Colonic mucosa (tissue), 4 donors: Measurements from ENCODE around the gene TIAM1. TPM values are rescaled to one million over a fixed set of nuclear protein-coding genes. Genes with fewer than 3 reads are reported as not detected.

Experiments used
- DNase-seq: peaks from one replicate; pipeline ENCODE4 v3.0.0-alpha.2; 2020
- H3K27ac ChIP-seq: fragments of 200-600 bp; one replicate; pipeline ENCODE4 v1.8.0; 2021
- H3K27me3 ChIP-seq: fragments of 200-600 bp; one replicate; pipeline ENCODE4 v1.8.0; 2021
- H3K36me3 ChIP-seq: fragments of 200-600 bp; one replicate; pipeline ENCODE4 v1.8.0; 2021
- H3K4me1 ChIP-seq: fragments of 200-600 bp; one replicate; pipeline ENCODE4 v1.8.0; 2021; ENCODE audit warnings: mild to moderate bottlenecking
- H3K4me3 ChIP-seq: fragments of 200-600 bp; one replicate; pipeline ENCODE4 v1.8.0; 2021
- H3K9ac ChIP-seq, 2 donors: one replicate each; pipeline ENCODE4 v1.7.0; 2013; ENCODE audit warnings: control low read depth in 2 of 2, low read depth in 2 of 2, low read length in 2 of 2
- H3K9me3 ChIP-seq: fragments of 200-600 bp; one replicate; pipeline ENCODE4 v1.8.0; 2021
- intact Hi-C: fragments of 100-400 bp; cut with DNase I; formaldehyde crosslinking; loops from one replicate; pipeline ENCODE4 v1.14.1; 2022
- total RNA-seq, 2 donors: library from RNA; stranded (reverse); fragmentation: NEBNext Ultra II Directional in 1 of 2; extraction: Animal tissue kit (Norgen Biotek cat#: 25700) in 1 of 2; gene quantifications; one replicate each; pipeline ENCODE4 v1.2.1, GENCODE V29; 2021
- TF ChIP-seq, protein P1 (sequence below): fragments of 200-600 bp; IDR thresholded peaks from one replicate; pipeline ENCODE4 v1.8.0; 2022; ENCODE audit warnings: antibody characterized with exemption, mild to moderate bottlenecking
- donor health status: healthy.
- donor health status: DM: no; HTN: no; CAD: no.
- donor health status: DM: no; HTN: no; CAD: no.

Gene TIAM1
- total RNA-seq, 2 donors from 2014 or later: 5.7 to 5.8 TPM

DNA sequence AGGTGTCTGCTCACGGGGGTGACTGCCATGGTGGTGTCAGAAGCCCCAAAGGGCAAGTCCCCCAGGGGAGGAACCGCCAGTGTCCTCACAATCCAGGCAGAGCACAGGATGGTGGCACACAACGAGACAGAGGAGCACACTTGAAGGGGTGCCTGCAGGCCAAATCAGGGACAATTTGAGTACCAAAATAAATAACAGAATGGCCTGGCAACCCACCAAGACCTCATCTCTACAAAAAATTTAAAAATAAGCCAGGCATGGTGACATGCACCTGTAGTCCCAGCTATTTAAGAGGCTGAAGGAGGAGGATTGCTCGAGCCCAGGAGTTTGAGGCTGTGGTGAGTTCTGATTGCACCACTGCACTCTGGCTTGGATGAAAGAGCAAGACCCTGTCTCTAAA, 38.2 kb downstream of the TIAM1 start:
- Histone ChIP-seq H3K27ac (no peak overlapping the region), H3K4me3 (no peak overlapping the region), H3K27me3 (no peaks in the 10 kb centered on the region), H3K9ac (no peak overlapping the region), H3K9me3 (no peaks in the 10 kb centered on the region), H3K36me3 (no peaks in the 10 kb centered on the region), H3K4me1 (no peaks in the 10 kb centered on the region)
- no peak for DNase-seq
- TF ChIP-seq, protein P1, sequence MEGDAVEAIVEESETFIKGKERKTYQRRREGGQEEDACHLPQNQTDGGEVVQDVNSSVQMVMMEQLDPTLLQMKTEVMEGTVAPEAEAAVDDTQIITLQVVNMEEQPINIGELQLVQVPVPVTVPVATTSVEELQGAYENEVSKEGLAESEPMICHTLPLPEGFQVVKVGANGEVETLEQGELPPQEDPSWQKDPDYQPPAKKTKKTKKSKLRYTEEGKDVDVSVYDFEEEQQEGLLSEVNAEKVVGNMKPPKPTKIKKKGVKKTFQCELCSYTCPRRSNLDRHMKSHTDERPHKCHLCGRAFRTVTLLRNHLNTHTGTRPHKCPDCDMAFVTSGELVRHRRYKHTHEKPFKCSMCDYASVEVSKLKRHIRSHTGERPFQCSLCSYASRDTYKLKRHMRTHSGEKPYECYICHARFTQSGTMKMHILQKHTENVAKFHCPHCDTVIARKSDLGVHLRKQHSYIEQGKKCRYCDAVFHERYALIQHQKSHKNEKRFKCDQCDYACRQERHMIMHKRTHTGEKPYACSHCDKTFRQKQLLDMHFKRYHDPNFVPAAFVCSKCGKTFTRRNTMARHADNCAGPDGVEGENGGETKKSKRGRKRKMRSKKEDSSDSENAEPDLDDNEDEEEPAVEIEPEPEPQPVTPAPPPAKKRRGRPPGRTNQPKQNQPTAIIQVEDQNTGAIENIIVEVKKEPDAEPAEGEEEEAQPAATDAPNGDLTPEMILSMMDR: no peak
- intact Hi-C loops: no loop called here

DNA sequence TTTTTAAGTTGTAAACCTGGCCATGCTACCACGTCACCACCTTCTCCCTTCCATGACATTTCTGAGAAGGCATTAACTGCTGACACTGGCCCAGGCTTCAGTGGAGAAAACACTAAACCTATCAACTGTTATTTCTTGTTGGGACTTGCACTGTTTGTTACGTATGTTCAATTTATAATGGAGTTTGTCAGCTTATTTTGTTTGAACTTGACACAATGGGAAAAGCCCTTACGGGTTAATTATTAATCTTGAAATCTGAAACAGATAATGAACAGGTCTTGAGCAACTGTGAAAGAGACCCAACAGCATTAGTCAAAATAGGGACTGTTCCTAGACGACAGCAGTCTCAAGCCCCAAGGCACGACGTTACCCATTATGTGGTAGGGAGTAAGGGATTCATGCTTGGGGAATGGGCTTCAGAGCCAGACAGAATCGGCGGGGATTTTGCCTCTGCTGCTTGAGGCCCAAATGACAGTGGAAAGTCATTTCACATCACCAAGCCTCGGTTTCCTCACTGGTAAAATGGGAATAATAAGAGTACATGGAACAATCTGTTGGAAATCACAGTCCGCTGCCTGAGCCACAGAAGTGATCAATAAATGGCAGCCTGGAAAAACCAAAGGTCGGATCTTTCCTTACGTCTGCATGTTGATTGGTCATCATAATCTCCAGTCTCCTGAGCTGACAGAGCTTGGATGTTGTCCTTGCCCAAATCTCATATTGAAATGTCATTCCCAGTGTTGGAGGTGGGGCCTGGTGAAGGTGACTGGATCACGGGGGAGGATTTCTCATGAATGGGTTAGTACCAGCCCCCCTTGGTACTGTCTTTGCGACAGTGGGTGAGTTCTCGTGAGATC, 44.5 kb downstream of the TIAM1 start:
- no peak overlapping the region for H3K27ac ChIP-seq
- no peaks in the 10 kb centered on the region for H3K27me3 ChIP-seq
- intact Hi-C loops: no loop called here
- TF ChIP-seq, protein P1: no peak
- no peaks in the 10 kb centered on the region for H3K36me3 ChIP-seq
- H3K9me3 ChIP-seq: no peaks in the 10 kb centered on the region
- H3K9ac ChIP-seq: no peak overlapping the region
- no peak for DNase-seq
- no peaks in the 10 kb centered on the region for H3K4me1 ChIP-seq
- H3K4me3 ChIP-seq: no peak overlapping the region

DNA sequence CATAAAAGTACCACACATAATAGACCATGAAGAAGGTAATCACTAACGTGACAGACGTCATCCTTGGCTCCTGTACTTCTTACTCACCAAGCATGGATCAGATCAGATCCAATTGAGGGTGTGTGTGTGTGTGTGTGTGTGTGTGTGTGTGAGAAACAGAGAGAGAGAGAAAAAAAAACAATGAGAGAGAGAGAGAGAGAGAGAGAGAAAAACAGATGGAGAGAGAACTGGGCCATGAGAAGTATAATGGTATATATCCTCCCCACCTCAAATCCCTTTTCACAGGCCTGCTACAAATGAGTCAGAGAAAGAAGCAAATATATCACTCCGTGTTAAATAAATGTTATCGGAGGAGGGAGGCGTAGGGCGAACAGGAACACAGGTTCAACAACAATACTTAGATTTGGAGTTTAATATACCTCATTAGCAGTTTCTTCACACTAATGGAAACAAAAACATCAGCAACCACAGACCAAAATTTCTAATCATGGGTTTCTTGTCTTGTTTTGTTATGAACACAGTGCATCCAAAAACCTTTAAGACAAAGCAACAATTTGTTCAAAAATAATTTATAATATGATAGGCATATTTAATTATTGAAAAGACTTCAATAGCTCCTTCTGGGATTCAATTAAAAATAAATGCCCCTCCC, 45.3 kb downstream of the TIAM1 start:
- Histone ChIP-seq H3K4me1 (no peaks in the 10 kb centered on the region), H3K27me3 (no peaks in the 10 kb centered on the region), H3K4me3 (no peak overlapping the region), H3K9ac (no peak overlapping the region), H3K27ac (no peak overlapping the region), H3K36me3 (no peaks in the 10 kb centered on the region), H3K9me3 (no peaks in the 10 kb centered on the region)
- intact Hi-C loops: no loop called here
- DNase-seq: no peak
- TF ChIP-seq, protein P1: no peak

DNA sequence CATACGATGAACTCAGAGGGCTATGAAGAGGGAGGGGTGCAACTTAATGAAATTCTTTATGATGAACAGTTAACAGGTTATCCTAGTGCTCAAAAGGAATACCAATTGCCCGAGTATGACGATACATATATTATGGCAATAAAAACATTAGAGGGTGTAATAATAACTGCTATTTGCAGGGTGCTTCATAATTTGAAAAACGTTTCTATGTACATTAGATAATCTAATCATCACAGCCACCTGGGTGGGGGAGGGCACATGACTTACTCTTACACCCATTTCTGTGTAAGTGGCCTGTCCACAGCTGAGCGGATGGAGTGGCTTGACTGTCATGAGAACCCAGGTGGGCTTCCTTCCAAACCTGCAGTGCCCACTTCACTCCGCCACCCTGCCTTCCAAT, 46.3 kb downstream of the TIAM1 start:
- Histone ChIP-seq H3K9me3 (no peaks in the 10 kb centered on the region), H3K9ac (no peak overlapping the region), H3K27me3 (no peaks in the 10 kb centered on the region), H3K27ac (no peak overlapping the region), H3K36me3 (no peaks in the 10 kb centered on the region), H3K4me1 (no peaks in the 10 kb centered on the region), H3K4me3 (no peak overlapping the region)
- TF ChIP-seq, protein P1: no peak
- no peak for DNase-seq
- intact Hi-C loops: no loop called here

DNA sequence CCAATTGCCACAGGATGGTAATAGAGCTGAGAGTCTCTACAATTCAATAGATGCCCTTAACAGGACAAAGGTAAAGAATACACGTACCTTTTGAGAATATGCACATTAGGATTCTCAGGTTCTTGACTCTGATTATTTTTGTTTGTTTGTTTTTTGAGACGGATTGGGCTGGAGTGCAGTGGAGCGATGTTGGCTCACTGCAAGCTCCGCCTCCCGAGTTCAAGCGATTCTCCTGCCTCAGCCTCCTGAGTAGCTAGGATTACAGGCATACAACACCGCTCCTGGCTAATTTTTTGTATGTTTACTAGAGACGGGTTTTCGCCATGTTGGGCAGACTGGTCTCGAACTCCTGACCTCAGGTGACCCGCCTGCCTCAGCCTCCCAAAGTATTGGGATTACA, 48.4 kb downstream of the TIAM1 start:
- H3K4me3 ChIP-seq: no peak overlapping the region
- intact Hi-C loops: no loop called here
- H3K4me1 ChIP-seq: no peaks in the 10 kb centered on the region
- H3K9me3 ChIP-seq: no peaks in the 10 kb centered on the region
- no peaks in the 10 kb centered on the region for H3K36me3 ChIP-seq
- H3K27ac ChIP-seq: no peak overlapping the region
- H3K9ac ChIP-seq: no peak overlapping the region
- H3K27me3 ChIP-seq: no peaks in the 10 kb centered on the region
- TF ChIP-seq, protein P1: no peak
- no peak for DNase-seq
